ENCODE results near the gene PLCL1. TPM values are rescaled to one million over a fixed set of nuclear protein-coding genes. Genes with fewer than 3 reads are reported as not detected.

PLCL1 gene
- total RNA-seq, 3 donors from 2014 or later: 1.6 to 10.6 (median 2.0) TPM

DNA sequence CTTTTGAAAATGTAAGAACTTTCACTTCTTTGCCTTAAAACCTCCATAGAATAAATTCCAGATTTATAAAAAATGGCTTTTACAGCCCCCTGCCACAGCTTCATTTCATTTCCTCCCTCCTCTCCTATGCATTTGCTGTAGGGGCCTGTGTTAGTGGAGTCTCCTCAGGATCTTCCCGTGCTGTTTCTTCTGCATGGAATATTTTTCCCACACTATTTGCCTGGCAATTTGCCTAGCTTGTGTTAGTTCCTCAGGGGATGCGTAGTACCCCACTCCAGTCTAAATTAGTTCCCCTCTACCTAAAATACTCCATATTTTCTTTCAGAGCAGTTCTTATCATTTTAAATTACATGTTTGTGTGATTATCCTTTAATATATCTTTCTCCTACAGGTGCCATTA, 262.2 kb downstream of the PLCL1 start:
- no peaks in the 10 kb centered on the region for H3K9me3 ChIP-seq
- intact Hi-C loops (cut with DNase I, micrococcal nuclease): no loop called here
- TF ChIP-seq, protein P1, sequence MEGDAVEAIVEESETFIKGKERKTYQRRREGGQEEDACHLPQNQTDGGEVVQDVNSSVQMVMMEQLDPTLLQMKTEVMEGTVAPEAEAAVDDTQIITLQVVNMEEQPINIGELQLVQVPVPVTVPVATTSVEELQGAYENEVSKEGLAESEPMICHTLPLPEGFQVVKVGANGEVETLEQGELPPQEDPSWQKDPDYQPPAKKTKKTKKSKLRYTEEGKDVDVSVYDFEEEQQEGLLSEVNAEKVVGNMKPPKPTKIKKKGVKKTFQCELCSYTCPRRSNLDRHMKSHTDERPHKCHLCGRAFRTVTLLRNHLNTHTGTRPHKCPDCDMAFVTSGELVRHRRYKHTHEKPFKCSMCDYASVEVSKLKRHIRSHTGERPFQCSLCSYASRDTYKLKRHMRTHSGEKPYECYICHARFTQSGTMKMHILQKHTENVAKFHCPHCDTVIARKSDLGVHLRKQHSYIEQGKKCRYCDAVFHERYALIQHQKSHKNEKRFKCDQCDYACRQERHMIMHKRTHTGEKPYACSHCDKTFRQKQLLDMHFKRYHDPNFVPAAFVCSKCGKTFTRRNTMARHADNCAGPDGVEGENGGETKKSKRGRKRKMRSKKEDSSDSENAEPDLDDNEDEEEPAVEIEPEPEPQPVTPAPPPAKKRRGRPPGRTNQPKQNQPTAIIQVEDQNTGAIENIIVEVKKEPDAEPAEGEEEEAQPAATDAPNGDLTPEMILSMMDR (IDR thresholded peaks at IDR 0.05): no peak
- no peak overlapping the region for H3K4me3 ChIP-seq
- DNase-seq (no peak), ATAC-seq (no peak)
- no peaks in the 10 kb centered on the region for H3K36me3 ChIP-seq (ENCODE audit: low read depth)
- no peaks in the 10 kb centered on the region for H3K4me1 ChIP-seq (ENCODE audit: low read depth)

DNA sequence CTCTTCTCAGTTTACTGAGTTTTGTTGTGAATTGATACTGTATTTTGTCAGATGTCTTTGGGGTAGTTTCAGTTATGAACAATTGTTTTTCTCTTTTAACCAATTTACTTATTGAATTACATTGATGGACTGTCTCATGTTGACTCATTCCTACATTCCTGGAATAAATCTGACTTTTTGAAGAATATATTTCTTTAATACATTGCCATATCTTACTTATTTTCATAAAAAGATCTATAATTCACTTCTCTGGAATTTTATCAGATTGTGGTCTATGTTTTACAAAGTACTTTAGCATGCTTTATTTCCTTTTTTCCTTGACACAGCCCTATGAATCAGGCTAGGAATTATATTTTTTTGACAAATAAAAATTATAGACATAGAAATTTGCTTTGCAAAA, 268.3 kb downstream of the PLCL1 start:
- TF ChIP-seq, protein P1 (IDR thresholded peaks at IDR 0.05): no peak
- H3K9me3 ChIP-seq: no peaks in the 10 kb centered on the region
- DNase-seq (no peak), ATAC-seq (no peak)
- intact Hi-C loops (cut with DNase I, micrococcal nuclease): no loop called here
- no peaks in the 10 kb centered on the region for H3K4me1 ChIP-seq (ENCODE audit: low read depth)
- H3K4me3 ChIP-seq: no peak overlapping the region
- H3K36me3 ChIP-seq (ENCODE audit: low read depth): no peaks in the 10 kb centered on the region

DNA sequence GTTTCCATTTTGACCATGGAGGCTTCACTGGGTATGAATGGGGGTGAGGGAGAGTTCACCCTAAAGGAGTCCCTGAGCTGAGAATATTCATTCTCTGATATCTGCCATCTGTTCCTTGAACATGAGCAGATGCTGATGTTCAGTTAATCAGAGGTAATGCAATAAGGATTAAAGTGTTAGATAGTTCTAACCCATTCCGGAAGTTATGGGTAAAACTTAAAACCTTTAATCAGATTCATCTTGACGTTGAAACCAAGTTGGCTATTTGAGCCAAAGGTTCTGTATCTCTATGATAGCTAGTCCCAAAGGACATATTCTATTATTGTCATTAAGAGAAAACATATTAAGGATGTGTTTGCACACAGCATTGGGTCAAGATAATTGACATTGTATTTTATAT, 268.9 kb downstream of the PLCL1 start:
- H3K36me3 ChIP-seq (ENCODE audit: low read depth): no peaks in the 10 kb centered on the region
- no peaks in the 10 kb centered on the region for H3K4me1 ChIP-seq (ENCODE audit: low read depth)
- DNase-seq (no peak), ATAC-seq (no peak)
- H3K4me3 ChIP-seq: no peak overlapping the region
- no peaks in the 10 kb centered on the region for H3K9me3 ChIP-seq
- intact Hi-C loops (cut with DNase I, micrococcal nuclease): no loop called here
- TF ChIP-seq, protein P1 (IDR thresholded peaks at IDR 0.05): no peak

DNA sequence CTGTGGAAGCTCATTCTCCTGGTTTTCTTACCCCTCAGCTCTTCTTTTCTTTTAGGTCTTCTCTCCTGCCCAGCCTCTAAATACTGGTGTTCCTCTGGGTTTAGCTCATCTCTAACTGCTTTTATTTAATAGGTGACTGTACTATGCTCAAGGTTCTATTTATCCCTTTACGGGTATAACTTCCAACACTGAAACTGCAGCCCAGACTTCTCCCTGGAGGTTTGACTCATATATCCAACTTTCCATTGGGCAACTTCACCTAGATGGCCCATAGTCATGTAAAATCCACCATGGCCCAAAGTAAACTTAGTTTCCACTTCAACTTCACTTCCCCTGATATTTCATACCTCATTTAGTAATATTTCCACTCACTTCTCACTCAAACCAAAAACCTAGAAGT, 273.1 kb downstream of the PLCL1 start:
- TF ChIP-seq, protein P1 (IDR thresholded peaks at IDR 0.05): no peak
- no peaks in the 10 kb centered on the region for H3K36me3 ChIP-seq (ENCODE audit: low read depth)
- H3K4me3 ChIP-seq: no peak overlapping the region
- H3K4me1 ChIP-seq (ENCODE audit: low read depth): no peaks in the 10 kb centered on the region
- intact Hi-C loops (cut with DNase I, micrococcal nuclease): no loop called here
- H3K9me3 ChIP-seq: no peaks in the 10 kb centered on the region
- ATAC-seq: no peak
- DNase-seq: no peak

DNA sequence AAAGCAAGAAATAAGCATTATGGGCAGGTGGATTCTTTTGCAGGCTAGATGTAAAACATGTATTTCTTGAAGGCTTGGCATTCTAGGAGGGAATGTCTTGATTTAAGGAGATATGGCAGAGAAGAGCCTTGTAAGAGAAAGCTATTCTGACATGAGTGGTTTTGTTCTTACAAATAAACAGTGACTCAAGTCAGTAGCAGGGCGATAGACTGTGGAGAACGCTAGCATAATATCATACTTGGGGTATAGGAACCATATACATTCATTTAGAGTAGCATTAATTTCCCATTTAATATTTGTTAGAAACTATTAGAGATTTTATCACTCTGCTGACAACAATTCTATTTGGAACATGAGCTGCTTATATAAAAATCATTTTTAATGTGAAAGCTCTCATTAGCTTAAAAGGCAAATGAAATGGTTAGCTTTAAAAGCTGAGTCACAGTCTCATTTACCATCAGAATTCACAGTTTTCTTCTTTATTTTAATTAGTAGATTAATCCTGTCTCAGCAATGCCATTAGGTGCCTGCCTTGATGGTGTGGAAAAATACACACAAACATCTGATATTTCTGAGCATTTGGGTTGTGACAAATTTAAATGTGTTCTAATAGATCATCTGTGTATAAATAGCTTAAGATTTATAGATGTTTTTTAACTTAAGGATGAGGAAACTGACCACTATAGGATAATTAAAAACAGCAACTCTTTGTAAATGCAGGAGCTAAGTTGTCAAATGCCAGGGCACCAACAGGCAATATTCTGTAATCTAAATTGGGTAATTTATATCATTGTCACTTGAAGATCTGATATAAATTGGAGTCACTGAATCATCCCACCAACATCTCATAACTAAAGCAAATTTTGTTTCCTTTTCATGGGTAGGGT, 276.7 kb downstream of the PLCL1 start:
- Histone ChIP-seq H3K9me3 (no peaks in the 10 kb centered on the region), H3K4me3 (no peak overlapping the region), H3K4me1 (ENCODE audit: low read depth) (no peaks in the 10 kb centered on the region), H3K36me3 (ENCODE audit: low read depth) (no peaks in the 10 kb centered on the region)
- DNase-seq: no peak
- intact Hi-C loops (cut with DNase I, micrococcal nuclease): no loop called here
- no peak for ATAC-seq
- TF ChIP-seq, protein P1 (IDR thresholded peaks at IDR 0.05): no peak

All from mucosa of descending colon (tissue), 3 donors.